Stimulated activated CD4-positive, alpha-beta T cell treated with anti-CD3 and anti-CD28 coated beads, Interleukin-4, amount 100 ng/mL, for 24 hours (primary cell): ENCODE data around the gene CDK19.

Source experiments
- DNase-seq: peaks from one replicate; pipeline ENCODE4 v3.0.0-alpha.2; 2020

The CDK19 gene

DNA sequence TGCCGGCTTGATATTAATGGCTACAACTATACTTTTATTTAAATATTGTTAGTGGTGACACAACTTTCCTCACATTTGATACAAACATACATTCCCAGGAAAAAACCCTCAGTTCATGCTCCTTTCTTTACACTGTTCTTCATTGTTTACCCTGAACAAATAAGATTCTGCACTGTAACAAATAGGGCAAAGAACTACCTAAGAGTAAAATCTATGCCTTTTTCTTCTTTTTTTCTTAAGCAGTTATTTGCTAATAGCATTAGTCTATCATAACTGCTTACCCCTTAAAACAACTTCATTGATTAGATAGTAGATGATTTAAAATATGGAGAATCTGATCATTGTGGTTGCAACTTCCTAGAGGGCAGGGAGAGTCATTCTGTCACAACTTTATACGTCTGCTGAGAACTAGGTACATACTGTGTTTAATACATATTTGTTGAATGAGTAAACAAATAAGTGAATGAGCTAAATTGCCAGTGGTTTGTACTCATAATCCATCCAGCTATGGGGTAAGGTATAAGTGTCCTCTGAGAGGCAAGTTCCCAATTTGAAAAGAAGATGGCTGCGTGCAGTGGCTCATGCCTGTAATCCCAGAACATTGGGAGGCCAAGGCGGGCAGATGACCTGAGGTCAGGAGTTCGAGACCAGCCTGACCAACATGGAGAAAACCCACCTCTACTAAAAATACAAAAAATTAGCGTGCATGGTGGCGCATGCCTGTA, 161.0 kb downstream of the CDK19 start:
- DNase-seq = no peak

DNA sequence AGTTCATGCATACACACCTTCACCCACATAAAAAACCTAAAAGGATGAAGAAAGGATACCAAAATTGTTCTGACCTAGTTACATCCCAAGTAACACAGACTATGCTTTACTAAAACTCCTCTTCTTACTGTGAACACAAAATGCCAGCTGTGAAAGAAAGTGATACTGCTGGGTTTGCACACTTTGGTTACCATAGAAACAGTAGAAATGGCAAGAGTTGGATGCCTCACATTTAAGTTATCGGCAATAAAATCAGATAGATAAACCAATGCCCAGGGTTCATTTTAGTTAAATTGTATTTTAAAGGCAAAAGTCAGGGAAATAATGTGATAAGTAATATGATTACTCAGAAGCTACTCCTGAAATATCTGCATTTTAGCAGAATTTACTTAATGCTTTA, 161.9 kb downstream of the CDK19 start:
- DNase-seq = no peak

DNA sequence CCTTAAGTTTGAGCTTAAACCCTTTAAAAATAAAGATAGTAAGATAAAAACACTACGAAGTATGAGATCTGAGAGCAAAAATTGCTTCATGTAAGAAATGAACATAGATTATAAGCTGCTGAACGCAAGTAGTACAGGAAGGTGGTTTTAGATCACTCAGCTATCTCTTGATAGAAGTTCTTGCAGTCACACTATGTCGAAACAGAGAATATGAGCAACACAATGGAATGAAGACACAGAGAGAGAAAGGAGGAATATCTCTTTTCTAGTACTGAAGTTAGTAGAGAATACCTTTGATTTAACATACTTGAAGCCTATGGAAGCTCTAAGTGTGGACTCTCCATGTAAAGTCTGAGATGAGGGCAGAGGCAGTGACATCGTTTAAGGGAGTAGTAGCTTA, 162.7 kb downstream of the CDK19 start:
- no peak for DNase-seq

DNA sequence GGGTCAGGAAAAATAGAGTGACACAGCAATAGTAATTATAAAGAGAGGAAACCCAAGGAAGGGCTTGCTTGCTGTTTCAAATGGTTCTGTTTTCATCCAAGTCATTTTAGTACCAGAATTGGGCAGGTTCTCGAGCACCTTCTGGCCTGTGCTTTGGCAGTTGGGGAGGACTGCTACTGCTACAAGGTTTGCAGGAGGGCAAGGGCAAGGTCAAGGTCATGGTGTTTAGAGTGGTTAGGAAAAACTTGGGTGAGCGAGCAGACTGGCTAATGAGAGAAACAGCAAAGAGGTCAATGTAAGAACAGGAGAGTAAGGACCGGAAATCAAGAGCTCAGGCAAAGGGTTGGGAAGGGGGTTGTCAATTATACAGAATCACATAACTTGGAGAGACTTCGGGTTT, 164.5 kb downstream of the CDK19 start:
- DNase-seq = no peak

DNA sequence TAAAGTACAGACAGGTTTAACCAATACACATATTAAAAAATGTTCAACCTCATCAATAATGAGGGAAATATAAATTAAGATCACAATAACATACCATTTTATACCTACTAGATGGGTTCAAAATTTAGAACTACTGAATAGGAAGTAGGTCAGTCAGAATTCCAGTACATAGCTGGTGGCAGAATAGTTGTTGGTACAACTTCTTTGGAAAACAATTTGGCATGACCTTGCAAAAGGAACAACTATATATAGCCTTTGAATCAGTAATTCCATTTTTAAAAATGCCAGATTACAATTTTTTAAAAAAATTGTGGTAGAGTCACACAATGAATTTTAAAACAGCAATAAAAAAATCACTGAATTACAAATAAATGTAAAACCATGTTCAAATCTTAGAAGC, 165.6 kb downstream of the CDK19 start:
- DNase-seq = no peak

DNA sequence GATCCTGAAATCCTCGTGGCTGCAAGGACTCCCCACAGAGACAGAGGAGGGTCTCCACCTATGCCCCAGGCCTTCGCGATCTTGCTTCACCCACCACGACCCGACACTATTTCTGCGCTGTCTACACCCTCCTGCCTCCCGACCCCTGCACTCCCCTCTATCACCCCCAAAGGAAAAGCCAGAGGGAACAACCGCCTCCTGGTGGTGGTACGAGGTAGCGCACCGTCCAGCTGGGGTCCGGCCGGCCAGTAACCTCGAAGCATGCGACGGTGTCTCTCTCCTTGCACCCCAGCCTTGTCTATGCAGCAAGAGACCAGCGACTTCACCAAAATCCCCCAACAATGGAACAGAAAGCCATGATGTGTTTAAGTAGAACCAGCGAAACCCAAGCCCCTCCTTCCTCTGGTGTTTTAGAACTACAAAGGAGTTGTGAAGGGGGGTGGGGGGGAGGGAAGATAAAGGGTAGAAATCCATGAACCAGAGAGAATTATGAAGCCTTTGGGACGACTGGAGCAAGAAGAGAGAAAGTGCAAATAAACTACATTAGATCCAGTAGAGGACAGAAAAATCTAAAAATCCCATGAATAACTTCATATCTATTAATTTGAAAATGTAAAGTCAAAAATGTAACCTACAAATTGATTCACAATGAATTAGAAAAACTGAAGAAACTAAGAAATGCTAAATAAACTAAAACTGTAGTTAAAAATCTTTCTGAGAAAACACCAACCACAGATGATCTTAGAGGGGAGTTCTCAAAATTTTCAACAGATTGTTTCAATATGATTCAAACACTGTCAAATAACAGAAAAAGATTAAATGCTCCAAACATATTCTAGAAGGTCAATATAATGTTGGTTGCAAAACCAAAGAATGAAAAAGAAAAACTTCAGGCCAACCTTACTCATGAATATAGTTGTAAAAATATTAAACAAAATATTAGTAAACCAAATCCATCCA, 168.0 kb downstream of the CDK19 start:
- DNase-seq = no peak

DNA sequence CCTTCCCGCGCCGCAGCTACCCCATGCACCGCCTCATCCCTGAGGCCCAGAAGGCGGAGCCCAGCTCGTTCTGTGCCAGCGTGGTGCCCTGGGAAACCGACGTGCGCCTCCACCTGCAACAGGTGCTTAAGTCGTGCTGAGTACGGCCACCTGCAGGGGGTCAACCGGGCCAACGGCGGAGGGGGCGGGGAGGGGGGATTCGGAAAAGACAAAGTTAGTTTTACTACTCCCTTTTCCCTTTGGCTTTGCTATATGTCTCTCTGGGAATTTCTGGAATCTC, 168.9 kb downstream of the CDK19 start:
- DNase-seq = no peak

DNA sequence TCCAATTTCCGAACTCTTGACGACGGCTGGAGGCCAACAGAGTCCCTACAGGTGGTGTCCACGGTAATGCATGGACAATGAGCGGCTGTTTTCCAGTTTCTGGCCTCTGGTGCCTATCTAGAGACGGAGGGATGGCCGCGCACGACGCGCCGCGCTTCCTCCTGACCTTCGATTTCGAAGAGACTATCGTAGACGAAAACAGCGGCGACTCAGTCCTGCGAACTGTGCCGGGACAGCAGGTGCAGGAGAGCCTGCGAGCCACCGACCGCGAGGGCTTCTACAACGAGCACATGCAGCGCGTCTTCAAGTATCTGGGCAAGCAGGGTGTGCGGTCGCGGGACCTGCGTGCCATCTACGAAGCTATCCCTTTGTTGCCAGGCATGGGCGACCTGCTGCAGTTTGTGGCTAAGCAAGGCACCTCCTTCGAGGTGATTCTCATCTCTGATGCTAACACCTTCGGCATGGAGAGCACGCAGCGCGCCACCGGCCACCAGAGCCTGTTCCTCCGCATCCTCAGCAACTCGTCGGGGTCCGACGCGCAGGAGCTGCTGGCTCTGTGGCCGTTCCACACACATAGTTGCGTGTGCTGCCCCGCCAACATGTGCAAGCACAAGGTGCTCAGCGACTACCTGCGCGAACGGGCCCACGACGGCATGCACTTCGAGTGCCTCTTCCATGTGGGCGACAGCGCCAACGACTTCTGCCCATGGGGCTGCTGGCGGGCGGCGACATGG, 169.4 kb downstream of the CDK19 start:
- DNase-seq = no peak

DNA sequence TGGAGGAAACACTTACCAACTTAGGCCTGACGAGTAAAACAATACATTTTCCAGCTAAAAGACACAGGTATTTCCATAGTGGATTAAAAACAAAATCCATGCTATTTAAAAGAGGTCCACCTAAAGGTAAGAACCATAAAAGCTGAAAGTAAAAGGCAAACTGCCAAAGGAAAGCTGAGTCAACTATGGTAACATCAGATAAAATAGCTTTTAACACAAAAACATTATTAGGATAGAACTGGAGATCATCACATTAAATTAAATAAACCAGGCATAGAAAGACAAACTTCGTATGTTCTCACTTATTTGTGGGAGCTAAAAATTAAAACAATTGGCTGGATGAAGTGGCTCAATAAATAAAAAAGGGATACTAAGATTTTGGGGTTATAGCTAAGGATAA, 172.1 kb downstream of the CDK19 start:
- no peak for DNase-seq

DNA sequence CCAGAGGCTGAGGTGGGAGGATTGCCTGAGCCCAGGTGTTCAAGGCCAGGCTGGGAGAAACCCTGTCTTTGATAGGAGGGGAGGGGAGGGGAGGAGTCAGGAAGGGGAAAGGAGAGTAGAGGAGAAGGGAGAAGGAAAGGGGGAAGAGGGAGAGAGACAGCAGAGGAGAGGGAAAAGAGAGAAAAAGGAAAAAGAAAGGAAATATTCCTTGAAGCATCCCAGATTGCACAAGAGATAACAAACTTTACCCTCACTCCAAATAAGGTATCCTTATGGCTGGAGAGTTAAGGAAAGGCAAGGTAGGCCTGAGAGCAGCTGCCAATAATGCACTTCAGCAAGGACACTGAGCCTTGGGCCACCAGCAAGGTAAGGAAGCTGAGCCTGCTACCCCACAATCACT, 172.6 kb downstream of the CDK19 start:
- DNase-seq = no peak

DNA sequence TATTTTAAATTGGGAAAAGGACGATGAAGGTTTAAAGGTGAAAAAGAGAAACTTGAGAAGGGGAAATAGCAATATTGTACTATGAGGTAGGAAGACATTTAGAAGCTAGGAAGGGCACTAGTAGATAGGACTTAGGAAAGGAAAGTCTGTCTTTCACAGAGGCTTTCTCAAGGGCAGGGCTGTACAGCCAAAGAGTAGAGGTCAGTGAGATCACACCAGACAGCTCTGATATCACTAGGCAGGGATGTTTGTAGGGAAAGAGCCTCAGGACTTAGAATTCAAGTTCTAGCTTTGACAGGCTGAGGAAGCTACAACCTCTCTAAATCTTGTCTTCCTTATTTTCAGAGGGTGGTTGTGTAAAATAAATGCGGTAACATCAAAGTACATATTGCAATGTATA, 178.5 kb downstream of the CDK19 start:
- no peak for DNase-seq

DNA sequence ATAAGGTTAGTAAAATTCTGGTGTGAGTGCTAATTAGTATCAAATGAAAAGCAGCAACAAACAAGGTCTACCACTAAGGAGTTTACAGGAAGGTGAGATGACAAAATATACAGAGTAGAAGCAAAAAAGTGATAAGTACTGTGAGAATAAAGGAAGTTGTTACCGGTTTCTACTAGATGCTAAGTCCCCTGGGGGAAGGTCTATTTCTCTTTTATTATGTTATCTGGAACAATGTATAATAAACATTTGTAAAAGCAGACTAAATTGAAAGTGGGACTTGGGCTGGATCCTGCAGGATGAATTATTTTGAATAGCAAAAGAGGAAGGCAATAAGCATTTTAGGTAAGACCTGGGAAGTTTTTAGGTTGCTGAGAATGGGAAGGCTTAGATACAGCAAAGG, 180.2 kb downstream of the CDK19 start:
- DNase-seq = no peak

DNA sequence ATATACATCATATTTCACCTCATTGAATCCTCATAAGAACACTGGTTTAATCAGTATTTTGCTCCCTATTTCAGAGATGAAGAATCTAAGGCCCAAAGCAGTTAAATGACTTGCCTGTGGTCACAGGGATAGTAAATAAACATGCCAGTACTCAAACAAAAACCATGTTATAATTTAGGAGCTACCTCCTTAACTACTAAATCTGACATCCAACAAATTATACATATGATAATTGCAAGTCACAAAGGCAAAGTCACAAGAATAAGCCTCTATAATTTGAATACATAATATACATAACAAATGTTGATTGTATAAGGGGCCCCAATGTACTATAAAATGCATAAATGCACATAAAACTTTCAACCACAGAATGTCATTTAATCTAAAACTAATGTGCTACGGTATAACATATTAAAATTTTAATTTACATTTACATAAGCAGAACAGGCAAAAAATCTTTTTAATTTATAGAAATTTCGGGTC, 181.5 kb downstream of the CDK19 start:
- DNase-seq = no peak

DNA sequence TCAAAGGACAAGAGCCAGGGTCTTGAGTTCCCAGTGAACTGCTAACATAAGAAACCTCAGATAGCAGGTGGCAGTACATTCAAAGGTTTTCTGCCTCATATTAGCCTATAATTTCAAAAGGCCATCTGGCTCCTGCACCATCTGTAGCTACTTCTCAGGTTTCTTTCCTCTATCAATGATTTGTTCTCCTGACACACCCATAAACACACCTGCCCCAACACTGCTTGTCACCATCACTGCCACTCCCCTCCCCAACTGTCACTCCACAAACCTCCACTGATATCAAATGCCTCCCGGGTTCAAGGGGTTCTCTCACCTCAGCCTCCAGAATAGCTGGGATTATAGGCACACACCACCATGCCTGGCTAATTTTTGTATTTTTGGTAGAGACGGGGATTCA, 186.1 kb downstream of the CDK19 start:
- DNase-seq = no peak

DNA sequence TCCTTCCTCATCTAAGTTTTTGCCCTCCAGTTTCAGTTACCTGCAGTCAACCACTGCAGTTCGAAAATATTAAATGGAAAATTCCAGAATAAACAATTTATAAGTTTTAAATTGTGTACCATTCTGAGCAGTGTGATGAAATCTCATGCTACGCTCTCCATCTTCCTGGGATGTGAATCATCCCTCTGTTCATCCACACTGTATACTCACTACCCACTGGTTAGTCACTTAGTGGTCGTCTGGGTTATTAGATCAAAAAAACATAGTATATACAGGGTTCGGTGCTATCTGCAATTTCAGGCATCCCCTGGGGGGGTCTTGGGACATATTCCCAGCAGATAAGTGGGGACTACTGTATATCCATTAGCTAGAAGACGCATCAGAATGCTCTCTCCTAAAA, 186.9 kb downstream of the CDK19 start:
- no peak for DNase-seq

DNA sequence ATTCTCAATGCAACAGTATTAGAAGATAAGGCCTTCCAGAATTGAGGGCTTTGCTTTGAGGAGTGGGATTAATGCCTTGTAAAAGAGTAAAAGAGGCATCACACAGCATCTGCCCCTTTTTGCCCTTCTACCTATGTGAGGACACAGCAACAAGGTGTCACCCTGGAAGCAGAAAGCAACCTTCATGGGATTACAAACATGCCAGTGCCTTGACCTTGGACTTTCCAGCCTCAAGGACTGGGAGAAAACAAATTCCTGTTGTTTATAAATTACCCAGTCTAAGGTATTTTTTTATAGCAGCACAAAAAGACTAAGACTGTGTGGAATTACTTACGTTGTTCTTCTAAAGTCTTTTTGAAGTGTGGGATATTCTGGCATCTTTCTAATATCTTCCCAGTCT, 188.8 kb downstream of the CDK19 start:
- no peak for DNase-seq

DNA sequence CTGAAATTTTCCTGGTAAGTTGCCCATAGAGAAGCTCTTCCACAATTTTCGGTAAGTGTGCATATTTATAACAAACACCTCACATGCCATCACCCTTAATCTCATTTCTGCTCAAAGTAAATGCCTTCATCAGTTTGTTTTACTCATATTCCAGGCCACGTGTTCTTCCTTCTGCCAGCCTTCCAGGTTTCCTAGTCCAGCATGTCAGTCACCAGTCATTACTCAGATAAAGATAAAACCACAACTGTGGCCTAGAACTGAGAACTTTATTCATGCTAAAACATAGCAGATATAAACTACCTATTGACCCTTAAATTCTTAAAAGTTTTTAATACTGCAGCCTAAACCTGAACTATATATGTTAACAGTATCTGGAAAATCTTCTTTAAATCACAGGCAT, 189.4 kb downstream of the CDK19 start:
- DNase-seq = no peak

DNA sequence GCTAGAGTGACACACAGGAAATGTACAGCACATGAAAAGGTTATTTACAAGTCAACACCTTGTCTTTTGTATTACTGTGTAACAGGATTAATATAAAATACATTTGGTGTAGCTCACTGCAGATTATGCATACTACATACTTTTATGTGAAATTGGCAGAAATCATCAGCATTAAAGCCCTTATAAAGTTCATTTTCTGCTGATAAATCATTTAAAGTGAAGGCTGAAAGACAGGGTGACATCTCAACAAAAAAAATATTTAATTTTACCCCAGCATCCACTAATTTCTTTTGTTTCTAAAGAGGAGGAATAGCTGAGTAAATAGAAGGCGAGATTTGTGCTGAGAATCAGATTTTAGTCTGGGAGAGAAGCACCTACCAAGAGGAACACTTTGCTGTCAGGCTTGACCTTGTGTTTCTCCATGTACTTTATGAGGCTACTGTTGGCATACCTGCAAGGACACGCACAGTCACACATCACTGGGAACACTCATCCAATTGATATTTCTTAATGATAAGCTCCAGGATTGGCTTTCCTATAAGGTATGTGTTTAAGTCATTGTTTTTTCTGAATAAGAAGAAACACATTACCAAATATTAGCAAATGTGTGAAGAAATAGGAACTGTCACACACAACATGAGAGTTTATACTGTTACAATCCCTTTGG, 192.2 kb downstream of the CDK19 start:
- no peak for DNase-seq

DNA sequence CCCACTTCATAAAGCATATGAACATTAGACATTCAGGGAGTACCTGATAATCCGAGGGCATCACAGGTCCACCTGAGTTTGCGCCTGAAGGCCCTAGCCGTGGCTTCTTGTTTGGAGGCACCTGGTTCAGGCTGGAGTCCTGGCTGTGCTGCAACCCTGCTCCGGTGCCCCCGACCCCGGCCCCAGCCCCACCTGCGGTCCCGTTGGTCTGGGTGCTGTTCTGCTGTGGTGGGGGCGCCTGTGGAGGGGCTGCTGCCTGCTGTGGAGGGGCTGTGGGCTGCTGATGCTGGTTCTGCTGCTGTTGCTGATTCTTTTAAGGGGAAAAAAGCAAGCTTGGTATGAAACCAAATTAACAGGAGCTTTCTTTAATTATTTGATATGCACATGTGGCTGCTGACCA, 194.2 kb downstream of the CDK19 start:
- DNase-seq = no peak

DNA sequence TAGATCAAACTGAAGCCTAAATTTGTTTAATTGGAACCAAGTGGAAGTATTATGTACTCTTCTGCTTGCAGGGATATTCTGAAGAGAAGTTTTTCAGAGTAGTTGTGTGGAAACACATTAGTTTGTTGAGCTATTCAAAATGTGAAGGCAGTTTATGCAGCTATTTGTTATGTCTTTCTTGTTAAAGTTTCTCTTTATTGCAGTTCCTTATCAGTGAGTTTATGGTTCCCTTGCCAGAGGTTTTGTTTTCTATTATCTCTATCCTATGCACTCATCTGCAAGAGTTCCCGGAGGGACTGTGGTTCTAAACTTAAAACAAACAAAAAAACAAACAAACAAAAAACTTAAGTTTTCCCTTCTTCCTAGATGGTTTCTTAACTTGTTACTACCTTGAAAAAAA, 195.2 kb downstream of the CDK19 start:
- no peak for DNase-seq

DNA sequence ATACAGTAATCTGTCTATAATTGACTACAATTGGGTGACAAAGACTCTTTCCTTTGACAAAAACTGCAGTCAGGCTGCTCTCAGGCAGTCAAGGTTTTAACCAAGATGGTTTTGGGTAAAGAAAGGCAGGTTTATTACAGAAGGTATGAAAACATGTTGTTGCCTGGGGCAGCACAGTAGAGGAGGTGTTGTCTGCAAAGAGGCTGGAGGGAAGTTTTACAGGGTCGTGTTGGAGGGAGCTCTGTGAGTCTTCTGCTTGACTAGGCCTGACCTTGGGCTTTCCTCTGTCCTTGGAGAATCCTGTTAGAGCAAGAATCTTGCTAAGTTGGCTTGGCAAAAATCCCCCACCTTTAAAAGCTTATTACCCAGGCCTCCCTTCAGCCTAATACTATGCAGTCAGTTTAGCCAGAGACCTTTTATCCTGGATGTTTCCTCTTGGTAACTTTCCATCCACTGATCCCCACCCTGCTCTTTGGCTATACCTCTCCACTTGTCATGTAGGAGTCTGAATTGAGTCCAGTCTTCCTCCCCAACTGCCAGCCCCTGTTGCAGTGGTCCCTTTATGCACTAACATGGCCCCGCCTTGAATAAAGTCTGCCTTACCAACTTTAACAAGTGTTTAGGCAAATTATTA, 195.9 kb downstream of the CDK19 start:
- DNase-seq = no peak

DNA sequence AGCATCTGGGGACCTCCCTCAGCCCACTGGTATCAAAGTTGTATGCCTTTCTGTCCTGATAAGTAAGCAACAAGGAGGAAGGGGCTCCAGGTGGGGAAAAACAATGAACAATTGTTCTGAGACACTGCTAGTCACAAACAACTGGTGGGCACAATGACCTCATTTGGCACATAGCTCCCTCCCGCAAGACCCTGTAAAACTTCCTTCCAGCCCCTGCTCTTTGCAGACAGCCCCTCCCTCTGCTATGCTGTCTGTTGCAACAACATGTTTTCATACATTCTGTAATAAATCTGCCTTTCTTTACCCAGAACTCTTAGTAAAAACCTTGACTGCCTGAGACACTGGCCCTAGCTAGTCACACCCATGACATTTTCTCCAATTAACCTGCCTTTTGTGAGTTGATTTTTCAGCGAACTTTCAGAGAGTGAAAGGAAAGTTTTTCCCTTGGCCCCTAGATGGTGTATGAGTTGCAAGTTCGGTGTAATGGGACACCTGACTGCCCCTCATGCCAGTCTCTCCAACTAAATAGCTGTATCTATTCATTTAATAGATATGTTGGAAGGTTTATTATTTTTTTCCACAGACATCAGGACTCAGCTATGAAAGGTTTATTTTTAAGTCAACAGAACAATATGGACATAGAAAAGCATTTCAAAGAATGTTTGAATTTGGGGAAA, 196.5 kb downstream of the CDK19 start:
- DNase-seq = no peak
